Stimulated activated effector memory CD8-positive, alpha-beta T cell treated with anti-CD3 and anti-CD28 coated beads, Interleukin-12 subunit alpha, Interleukin-12 subunit beta, amount 100 ng/mL, for 72 hours (primary cell): ENCODE results near the gene PIGM.
"Not testable (repeated sequence)": the region's sequence is repeated elsewhere in the genome, so short reads cannot be mapped to it uniquely, and the experiment has no call there.

Source experiments
- ATAC-seq: fragments of 150-1000 bp; cut with Tn5 transposase; 2 replicates; pipeline ENCODE4 v1.10.0; 2021
- DNase-seq, 2 donors: peaks; one replicate each; pipeline ENCODE4 v3.0.0; 2021 to 2022; ENCODE audit warnings: low spot score in 2 of 2
- H3K27ac Mint-ChIP-seq: one replicate; pipeline ENCODE4 v1.8.0; 2022; ENCODE audit warnings: mild to moderate bottlenecking, mixed read lengths
- H3K36me3 Mint-ChIP-seq: one replicate; pipeline ENCODE4 v1.8.0; 2022; ENCODE audit warnings: mild to moderate bottlenecking, mixed read lengths
- H3K4me1 Mint-ChIP-seq: one replicate; pipeline ENCODE4 v1.8.0; 2022; ENCODE audit warnings: mixed read lengths
- H3K4me3 Mint-ChIP-seq: one replicate; pipeline ENCODE4 v1.8.0; 2022; ENCODE audit warnings: mild to moderate bottlenecking, mixed read lengths
- H3K9me3 Mint-ChIP-seq: one replicate; pipeline ENCODE4 v1.8.0; 2022; ENCODE audit warnings: mixed read lengths

Gene PIGM

DNA sequence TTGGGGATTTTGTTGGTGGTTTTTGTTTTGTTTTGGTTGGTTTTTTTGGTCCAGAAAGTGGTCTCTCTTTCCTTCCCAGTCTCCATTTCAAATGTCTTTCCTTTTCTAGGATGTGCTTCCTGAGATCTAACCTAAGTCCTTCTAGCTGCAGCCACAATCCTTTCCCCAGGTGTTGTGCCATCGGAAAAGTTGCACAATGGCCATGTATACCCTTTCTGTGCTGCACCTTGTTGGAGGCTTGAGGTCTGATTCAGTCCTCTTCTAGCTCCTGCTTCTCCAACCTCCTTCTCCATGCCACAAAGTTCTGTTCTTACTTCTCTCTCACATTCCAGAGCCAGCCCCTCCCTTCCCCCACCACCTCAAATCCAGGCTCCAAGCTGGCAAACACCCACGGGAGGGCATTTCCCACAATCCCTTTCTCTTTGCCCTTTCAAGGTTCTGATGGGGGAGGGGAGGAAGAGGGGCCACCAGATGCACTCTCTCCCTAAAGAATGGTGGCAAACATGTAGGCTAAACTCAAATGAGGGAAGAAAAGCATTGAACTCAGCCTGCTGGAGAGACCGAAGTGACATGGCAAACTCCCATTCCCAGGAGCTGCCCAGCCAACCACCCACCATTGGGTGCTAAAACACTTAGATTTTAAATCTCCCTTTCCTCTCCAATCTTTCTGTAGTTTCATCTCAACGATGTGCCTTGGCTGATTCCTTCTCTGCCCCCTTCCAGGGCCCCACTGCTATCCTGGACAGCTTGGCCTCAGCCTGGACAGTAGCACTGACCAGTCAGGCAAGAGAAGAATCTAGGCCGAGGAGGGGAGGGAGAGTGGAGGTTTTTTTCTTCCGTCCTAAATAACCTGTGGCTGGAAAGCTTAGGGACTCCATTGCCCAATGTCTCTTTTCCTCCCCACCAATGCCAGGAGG, 35.3 kb upstream of the PIGM start:
- no peaks in the 10 kb centered on the region for H3K36me3 Mint-ChIP-seq
- DNase-seq (no peak), ATAC-seq (no peak)
- H3K4me1 Mint-ChIP-seq = peaks cover 25% of the 10 kb centered on the region
- no peak overlapping the region for H3K27ac Mint-ChIP-seq
- no peak overlapping the region for H3K4me3 Mint-ChIP-seq
- no peaks in the 10 kb centered on the region for H3K9me3 Mint-ChIP-seq

DNA sequence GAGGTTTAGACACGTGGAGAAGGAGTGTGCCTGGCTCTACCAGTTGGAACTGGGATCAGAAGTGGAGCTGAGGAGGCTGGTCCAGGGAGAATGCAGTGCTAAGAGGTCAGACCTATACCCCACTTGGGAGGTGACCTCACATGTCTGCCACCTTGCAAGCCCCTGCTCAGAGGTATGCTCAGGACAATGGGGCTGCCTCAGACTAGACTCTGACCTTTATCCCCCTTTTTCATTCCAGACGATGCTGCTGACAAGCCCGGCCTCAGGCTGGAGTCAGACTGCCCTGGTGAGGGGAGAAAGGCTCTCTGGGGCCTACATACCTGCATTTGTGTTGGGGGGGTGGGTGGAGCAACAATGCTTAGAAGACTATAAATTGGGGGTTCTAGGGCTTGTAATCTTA, 33.0 kb upstream of the PIGM start:
- peaks cover 4% of the 10 kb centered on the region for H3K4me1 Mint-ChIP-seq
- DNase-seq (no peak), ATAC-seq (no peak)
- H3K36me3 Mint-ChIP-seq = no peaks in the 10 kb centered on the region
- no peaks in the 10 kb centered on the region for H3K9me3 Mint-ChIP-seq
- H3K4me3 Mint-ChIP-seq = no peak overlapping the region
- no peak overlapping the region for H3K27ac Mint-ChIP-seq

DNA sequence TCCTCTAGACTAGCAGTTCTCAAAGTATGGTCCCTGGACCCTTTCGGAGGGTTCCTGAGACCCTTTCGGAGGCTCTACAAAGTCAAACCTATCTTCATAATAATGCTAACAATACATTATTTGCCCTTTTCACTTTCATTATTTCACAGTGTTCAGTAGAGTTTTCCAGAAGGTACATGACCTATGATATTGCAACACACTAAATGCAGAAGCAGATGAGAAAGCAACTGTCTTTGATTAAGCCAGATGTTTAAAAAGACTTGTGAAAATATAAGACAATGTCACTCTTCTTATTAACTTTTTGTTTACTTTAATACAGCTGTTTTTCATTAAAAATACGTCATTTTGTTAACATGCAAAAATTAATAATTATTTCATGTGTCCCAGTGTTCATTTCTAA, 32.4 kb upstream of the PIGM start:
- DNase-seq = no peak
- no peak for ATAC-seq
- no peak overlapping the region for H3K4me3 Mint-ChIP-seq
- H3K36me3 Mint-ChIP-seq = no peaks in the 10 kb centered on the region
- H3K9me3 Mint-ChIP-seq = no peaks in the 10 kb centered on the region
- H3K4me1 Mint-ChIP-seq = no peaks in the 10 kb centered on the region
- H3K27ac Mint-ChIP-seq = no peak overlapping the region

DNA sequence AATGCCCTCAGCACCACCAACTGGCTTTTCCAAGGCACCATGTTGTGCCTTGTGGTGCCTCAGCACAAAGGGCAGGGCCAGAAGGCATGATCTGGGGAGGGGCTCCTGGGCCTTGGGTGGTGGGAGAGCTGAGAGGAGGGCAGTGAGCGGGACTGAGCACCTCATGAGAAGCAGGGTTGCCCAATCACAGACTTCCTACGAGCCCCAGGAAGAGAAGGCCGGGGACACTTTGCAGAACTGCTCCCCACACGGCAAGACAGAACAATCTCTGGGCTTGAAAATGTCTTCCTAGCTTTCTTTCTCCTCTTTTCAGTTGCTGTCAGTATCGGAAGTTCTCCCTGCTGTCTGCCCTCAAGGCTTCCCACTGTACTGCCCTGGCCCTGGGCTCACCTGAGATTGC, 31.4 kb upstream of the PIGM start:
- ATAC-seq = no peak
- H3K4me3 Mint-ChIP-seq = no peak overlapping the region
- no peaks in the 10 kb centered on the region for H3K9me3 Mint-ChIP-seq
- H3K36me3 Mint-ChIP-seq = no peaks in the 10 kb centered on the region
- H3K27ac Mint-ChIP-seq = no peak overlapping the region
- DNase-seq = no peak
- no peaks in the 10 kb centered on the region for H3K4me1 Mint-ChIP-seq

DNA sequence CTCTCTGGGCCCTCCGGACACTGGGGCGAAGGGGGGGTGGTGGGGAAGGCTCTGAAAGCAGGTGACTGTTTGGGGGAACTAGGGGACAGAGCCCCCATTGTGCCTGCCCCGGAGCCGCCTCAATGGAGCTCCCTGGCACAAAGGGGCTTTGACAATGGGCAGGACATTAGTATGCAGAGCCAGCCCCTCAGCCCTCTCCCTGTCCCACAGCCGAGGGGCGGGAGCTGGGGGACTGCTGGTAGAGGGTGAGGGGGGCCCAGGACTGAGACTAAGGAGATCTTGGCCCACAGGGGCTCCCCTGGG, 30.4 kb upstream of the PIGM start:
- ATAC-seq (no peak), DNase-seq (no peak)
- no peak overlapping the region for H3K27ac Mint-ChIP-seq
- no peaks in the 10 kb centered on the region for H3K4me1 Mint-ChIP-seq
- H3K36me3 Mint-ChIP-seq = no peaks in the 10 kb centered on the region
- H3K9me3 Mint-ChIP-seq = no peaks in the 10 kb centered on the region
- H3K4me3 Mint-ChIP-seq = no peak overlapping the region

DNA sequence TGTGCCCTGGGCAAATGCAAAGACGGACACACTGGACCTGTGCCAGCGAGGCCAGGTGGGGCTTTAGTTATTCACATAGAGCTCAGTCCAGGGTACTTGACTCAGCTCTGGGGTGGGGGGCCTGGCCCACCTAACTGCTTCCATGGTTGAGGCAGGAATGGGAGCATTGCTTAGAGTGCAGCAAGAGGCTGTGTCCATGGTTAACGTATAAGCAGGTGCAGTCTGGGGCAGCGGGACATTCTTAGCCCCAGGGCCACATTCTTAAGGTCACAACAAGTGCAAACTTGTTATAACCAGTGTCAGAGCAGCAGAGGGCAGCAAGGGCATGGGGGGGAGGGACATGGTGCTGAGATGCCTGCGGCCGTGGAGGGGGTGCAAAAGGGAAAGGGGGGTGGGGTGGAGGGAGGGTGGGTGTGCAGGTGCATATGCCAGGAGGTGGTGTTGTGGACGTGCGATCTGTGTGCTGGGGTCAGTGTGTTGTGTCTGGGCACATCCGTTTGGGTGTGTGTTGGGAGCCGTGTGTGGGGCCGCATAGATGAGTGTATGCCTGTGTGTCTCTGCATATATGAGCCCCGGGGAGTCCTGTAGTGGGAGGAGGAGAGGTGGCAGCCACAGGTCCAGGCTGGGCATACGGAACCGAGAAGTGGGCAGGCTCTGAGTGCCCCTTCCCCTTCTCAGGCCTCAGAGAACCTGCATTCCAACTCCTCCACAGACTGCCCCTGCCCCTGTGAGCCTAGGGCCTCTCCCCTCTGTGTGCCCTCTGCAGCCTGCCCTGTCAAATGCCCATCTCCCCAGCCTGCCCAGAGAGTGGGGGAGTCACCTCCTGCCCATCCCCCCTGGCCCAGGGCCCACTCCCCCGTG, 29.8 kb upstream of the PIGM start:
- no peak overlapping the region for H3K4me3 Mint-ChIP-seq
- no peaks in the 10 kb centered on the region for H3K9me3 Mint-ChIP-seq
- no peaks in the 10 kb centered on the region for H3K36me3 Mint-ChIP-seq
- H3K4me1 Mint-ChIP-seq = no peaks in the 10 kb centered on the region
- ATAC-seq = no peak
- no peak for DNase-seq
- no peak overlapping the region for H3K27ac Mint-ChIP-seq

DNA sequence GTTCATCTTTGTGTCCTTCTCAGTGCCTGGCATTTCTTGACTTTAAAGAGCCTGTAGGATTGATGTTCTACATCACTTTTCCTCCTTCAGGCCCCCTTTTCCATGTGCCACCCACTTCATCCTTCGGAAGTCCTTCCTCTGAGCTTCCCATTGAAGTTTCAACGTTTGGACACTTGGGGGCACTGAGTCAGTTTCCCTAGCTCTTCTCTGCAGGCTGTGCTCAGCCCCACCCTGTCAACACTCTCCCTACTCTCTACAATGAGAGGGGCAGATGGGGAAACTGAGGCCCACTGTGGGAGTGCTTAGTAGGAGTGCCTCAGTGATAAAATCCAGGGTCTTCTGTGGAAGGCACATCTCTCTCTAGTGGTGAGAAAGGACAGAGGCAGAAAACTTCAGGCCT, 26.3 kb upstream of the PIGM start:
- no peaks in the 10 kb centered on the region for H3K9me3 Mint-ChIP-seq
- no peak for ATAC-seq
- DNase-seq = no peak

DNA sequence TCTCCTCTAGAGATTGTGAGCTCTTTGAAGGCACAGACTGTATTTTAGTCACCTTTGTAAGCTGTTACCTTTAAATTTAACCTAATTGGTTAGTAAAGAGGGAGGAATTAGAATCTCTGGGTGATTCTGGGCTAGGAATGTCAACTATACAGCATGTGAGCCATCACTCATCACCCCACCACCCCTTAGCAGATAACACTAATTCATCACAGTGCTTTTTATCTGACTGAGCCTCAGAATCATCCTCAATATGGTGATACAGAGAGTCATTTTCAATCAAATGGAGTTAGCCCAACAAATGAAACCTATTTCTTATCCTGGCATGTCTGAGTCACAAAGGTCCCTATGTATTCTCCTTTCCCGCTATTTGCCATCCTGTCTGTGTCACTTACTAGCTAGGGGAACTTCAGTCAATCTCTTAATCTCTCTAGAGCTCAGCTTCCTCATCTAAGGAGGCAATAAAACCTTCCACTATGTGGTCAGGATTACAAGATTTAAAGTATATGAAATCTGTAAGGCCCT, 24.9 kb upstream of the PIGM start:
- no peak for DNase-seq
- H3K4me1 Mint-ChIP-seq = no peaks in the 10 kb centered on the region
- H3K9me3 Mint-ChIP-seq = no peaks in the 10 kb centered on the region
- no peaks in the 10 kb centered on the region for H3K36me3 Mint-ChIP-seq
- no peak for ATAC-seq
- H3K27ac Mint-ChIP-seq = no peak overlapping the region
- no peak overlapping the region for H3K4me3 Mint-ChIP-seq

More for the DNA sequence above, 26.3 kb upstream of the PIGM start:
- H3K4me1 Mint-ChIP-seq = no peaks in the 10 kb centered on the region
- H3K4me3 Mint-ChIP-seq = no peak overlapping the region
- H3K27ac Mint-ChIP-seq = no peak overlapping the region
- H3K36me3 Mint-ChIP-seq = no peaks in the 10 kb centered on the region

DNA sequence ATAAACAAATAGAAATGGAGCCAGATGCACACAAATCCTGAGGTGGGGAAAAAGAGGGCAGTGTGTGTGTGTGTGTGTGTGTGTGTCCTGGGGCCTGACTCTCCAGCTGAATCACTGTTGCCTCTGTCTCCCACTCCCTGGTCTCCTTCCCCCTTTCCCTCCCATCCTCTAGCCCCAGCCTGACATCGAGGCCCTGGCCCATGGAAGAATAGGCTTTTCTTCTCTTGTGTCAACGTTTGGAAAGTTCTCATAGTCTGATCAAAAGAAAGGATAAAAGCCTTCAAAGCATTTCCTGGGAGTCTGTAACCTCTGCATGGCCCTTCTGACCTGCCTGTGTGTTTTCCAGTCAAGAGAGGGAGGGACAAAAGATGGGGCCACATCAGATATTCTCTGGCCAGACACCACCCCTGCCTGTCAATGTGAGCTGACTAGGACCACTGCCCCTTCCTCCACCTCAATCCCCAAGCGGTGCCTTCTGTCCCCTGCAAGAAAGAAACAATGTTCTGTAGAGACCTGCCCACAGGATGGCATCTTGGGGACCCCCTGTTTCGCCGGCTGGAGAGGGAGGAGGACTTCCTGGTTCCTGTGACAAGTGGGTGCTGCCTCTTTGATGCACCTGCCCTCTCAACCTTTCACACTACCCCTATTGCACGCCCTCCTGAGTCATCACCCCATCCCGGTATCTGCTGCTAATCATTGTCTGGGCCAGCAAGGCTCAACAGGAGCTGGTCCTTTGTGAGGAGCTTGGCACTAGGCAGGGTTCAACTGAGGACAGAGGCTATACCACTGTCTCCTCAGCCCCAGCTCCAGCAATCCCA, 22.0 kb upstream of the PIGM start:
- DNase-seq (no peak), ATAC-seq (no peak)
- H3K36me3 Mint-ChIP-seq = no peaks in the 10 kb centered on the region
- no peak overlapping the region for H3K4me3 Mint-ChIP-seq
- no peak overlapping the region for H3K27ac Mint-ChIP-seq
- H3K9me3 Mint-ChIP-seq = no peaks in the 10 kb centered on the region
- H3K4me1 Mint-ChIP-seq = no peaks in the 10 kb centered on the region

DNA sequence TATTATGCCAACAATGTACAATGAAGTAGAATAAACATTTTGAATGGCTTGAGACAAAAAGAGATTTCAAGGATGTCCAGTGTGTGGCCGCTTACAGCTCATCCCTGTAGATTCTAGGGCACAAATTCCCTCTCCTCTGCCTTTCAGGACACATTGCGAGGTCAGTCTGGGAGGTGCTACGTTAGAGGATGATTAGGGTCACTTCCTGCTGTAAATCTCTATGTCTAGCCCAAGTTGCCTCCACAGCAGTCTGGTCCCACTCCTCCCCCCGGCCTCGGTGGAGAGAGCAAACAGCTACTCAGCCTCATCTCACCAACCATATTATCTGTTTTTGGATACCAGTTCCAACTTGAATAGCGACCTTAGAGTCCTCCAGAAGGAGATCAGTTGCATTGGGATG, 21.1 kb upstream of the PIGM start:
- H3K4me1 Mint-ChIP-seq = no peaks in the 10 kb centered on the region
- H3K36me3 Mint-ChIP-seq = no peaks in the 10 kb centered on the region
- H3K4me3 Mint-ChIP-seq = no peak overlapping the region
- DNase-seq = no peak
- ATAC-seq = no peak
- no peak overlapping the region for H3K27ac Mint-ChIP-seq
- no peaks in the 10 kb centered on the region for H3K9me3 Mint-ChIP-seq

DNA sequence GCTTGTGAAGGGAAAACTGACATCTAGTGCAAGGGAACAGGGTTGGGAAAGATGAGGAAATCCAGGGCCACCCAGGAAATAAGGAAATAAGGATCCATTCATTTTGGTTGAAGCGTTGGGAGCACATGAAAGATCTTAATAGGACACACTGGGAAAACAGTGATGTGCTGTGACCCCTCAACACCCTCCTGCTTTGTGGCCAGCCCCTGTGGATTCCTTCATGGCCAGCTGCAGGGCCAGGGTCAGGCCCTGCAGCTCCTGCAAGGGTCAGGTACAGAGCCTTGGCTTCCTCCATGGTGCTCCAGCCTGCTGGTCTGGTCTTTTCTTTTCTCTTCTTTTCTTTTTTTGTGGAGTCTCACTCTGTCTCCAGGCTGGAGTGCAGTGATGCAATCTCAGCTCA, 18.8 kb upstream of the PIGM start:
- DNase-seq (no peak), ATAC-seq (no peak)
- no peaks in the 10 kb centered on the region for H3K36me3 Mint-ChIP-seq
- H3K4me3 Mint-ChIP-seq = no peak overlapping the region
- H3K27ac Mint-ChIP-seq = no peak overlapping the region
- H3K9me3 Mint-ChIP-seq = no peaks in the 10 kb centered on the region
- H3K4me1 Mint-ChIP-seq = peaks cover 14% of the 10 kb centered on the region

DNA sequence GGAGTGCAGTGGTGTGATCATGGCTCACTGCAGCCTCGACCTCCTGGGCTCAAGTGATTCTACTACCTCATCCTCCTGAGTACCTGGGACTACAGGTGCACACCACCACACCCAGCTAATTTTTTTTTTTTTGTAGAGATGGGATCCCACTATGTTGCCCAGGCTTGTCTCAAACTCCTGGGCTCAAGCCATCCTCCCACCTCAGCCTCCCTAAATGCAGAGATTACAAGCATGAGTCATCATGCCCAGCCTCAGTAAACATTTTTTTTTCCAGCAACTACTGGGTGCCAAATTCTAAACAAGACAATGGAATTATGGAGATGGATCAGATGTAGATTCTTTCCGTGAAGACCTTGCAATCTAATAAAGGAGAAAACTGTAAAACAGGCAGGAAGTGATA, 18.4 kb upstream of the PIGM start:
- peaks cover 14% of the 10 kb centered on the region for H3K4me1 Mint-ChIP-seq
- ATAC-seq, DNase-seq, H3K27ac Mint-ChIP-seq, H3K9me3 Mint-ChIP-seq, H3K4me3 Mint-ChIP-seq, H3K36me3 Mint-ChIP-seq: not testable (repeated sequence)

DNA sequence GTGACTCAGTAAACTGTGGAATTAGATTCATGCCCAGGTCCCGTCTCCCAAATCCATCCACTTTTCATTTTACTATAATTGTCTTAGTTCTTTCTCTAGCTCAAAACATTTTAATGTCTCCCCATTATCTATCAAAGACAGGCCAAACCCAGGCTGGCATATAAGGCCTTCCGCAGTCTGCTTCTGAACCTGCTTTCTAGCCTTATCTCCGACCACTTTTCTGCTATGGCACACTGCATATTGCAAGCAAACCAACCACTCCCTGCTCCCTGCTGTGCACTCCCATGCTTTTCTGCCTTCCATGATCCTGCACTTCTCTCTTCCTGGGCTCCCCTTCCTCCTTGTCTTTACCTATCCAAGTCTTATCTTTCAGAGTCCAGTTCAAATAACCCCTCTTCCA, 17.3 kb upstream of the PIGM start:
- no peak for DNase-seq
- Mint-ChIP-seq H3K36me3 (no peaks in the 10 kb centered on the region), H3K9me3 (no peaks in the 10 kb centered on the region), H3K4me3 (no peak overlapping the region), H3K4me1 (peaks cover 14% of the 10 kb centered on the region), H3K27ac (no peak overlapping the region)
- ATAC-seq = no peak

DNA sequence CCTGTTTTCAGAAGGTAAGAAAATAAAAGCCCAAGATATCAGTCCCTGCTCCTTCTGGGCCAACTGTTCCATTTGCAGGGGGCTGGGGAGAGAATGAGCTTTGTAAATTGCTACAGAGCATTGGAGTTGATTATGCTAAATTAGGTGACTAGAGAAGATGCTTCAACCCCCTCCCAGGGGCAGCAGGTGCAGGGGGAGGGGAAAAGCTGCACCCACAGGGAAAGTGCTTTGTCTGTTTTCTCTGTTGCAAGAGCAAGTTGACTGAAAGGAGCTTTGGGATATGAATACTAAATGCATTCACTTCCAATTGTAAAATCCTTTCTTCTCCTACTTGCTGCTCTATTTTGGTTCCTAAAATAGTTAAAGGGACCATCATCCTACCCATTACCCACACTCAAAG, 16.5 kb upstream of the PIGM start:
- H3K36me3 Mint-ChIP-seq = no peaks in the 10 kb centered on the region
- no peak overlapping the region for H3K4me3 Mint-ChIP-seq
- ATAC-seq = no peak
- no peak overlapping the region for H3K27ac Mint-ChIP-seq
- H3K9me3 Mint-ChIP-seq = no peaks in the 10 kb centered on the region
- no peak for DNase-seq
- peaks cover 14% of the 10 kb centered on the region for H3K4me1 Mint-ChIP-seq
